ENCODE measurements around the gene ZMIZ1. TPM values are rescaled to one million over a fixed set of nuclear protein-coding genes. Genes with fewer than 3 reads are reported as not detected.

The ZMIZ1 gene
- polyA plus RNA-seq, 1 donor from 2014 or later = 26.8 TPM

DNA sequence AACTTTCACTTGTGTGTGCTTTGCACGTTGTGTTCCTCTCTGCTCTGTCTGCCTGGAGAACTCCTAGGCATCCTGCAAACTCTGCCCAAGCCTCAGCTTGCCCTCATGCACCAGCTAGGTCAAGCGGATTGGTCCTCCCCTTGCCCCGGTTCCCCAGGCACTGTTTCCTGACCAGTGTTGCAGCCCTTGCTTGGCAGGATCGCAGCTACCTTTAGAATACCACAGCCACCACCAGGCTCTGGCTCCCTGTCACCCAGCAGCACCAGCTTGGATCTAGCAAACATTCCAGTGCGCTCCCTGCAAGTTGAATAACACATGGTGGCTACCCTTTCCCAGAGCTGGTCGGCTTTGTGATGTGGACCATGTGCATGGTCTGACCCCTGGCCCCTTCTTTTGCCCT is 19.0 kb downstream of the ZMIZ1 start:
- H3K9ac ChIP-seq (ENCODE audit: low read length) = no peak overlapping the region
- H2AFZ ChIP-seq (ENCODE audit: low read depth, low read length) = no peak overlapping the region
- no peak overlapping the region for H3K4me2 ChIP-seq (ENCODE audit: low read length)
- no peaks in the 10 kb centered on the region for H3K27me3 ChIP-seq (ENCODE audit: insufficient read depth, low read depth, low read length)
- no peaks in the 10 kb centered on the region for H3K9me2 ChIP-seq (ENCODE audit: insufficient read depth, low read length)
- TF ChIP-seq EP300 (conservative IDR thresholded peaks at IDR 0.05; ENCODE audit: poor library complexity, severe bottlenecking) (no peak), MXI1 (conservative IDR thresholded peaks at IDR 0.05; ENCODE audit: poor library complexity, severe bottlenecking) (no peak), TAF1 (IDR thresholded peaks at IDR 0.05; ENCODE audit: low read depth) (no peak), SMC3 (conservative IDR thresholded peaks at IDR 0.05; ENCODE audit: poor library complexity) (no peak), RAD21 (conservative IDR thresholded peaks at IDR 0.05) (no peak), POLR2AphosphoS5 (IDR thresholded peaks at IDR 0.05) (no peak), EZH2 (IDR thresholded peaks at IDR 0.05; ENCODE audit: borderline replicate concordance, insufficient read depth, low read length, poor library complexity, severe bottlenecking) (no peak)
- TF ChIP-seq, protein P1, sequence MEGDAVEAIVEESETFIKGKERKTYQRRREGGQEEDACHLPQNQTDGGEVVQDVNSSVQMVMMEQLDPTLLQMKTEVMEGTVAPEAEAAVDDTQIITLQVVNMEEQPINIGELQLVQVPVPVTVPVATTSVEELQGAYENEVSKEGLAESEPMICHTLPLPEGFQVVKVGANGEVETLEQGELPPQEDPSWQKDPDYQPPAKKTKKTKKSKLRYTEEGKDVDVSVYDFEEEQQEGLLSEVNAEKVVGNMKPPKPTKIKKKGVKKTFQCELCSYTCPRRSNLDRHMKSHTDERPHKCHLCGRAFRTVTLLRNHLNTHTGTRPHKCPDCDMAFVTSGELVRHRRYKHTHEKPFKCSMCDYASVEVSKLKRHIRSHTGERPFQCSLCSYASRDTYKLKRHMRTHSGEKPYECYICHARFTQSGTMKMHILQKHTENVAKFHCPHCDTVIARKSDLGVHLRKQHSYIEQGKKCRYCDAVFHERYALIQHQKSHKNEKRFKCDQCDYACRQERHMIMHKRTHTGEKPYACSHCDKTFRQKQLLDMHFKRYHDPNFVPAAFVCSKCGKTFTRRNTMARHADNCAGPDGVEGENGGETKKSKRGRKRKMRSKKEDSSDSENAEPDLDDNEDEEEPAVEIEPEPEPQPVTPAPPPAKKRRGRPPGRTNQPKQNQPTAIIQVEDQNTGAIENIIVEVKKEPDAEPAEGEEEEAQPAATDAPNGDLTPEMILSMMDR (IDR thresholded peaks at IDR 0.05; ENCODE audit: poor library complexity, severe bottlenecking) = no peak
- TF ChIP-seq, protein P2, sequence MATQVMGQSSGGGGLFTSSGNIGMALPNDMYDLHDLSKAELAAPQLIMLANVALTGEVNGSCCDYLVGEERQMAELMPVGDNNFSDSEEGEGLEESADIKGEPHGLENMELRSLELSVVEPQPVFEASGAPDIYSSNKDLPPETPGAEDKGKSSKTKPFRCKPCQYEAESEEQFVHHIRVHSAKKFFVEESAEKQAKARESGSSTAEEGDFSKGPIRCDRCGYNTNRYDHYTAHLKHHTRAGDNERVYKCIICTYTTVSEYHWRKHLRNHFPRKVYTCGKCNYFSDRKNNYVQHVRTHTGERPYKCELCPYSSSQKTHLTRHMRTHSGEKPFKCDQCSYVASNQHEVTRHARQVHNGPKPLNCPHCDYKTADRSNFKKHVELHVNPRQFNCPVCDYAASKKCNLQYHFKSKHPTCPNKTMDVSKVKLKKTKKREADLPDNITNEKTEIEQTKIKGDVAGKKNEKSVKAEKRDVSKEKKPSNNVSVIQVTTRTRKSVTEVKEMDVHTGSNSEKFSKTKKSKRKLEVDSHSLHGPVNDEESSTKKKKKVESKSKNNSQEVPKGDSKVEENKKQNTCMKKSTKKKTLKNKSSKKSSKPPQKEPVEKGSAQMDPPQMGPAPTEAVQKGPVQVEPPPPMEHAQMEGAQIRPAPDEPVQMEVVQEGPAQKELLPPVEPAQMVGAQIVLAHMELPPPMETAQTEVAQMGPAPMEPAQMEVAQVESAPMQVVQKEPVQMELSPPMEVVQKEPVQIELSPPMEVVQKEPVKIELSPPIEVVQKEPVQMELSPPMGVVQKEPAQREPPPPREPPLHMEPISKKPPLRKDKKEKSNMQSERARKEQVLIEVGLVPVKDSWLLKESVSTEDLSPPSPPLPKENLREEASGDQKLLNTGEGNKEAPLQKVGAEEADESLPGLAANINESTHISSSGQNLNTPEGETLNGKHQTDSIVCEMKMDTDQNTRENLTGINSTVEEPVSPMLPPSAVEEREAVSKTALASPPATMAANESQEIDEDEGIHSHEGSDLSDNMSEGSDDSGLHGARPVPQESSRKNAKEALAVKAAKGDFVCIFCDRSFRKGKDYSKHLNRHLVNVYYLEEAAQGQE (IDR thresholded peaks at IDR 0.05; ENCODE audit: borderline replicate concordance) = no peak
- H3F3A ChIP-seq (ENCODE audit: insufficient read depth, low read length, poor library complexity, severe bottlenecking) = no peaks in the 10 kb centered on the region
- no peaks in the 10 kb centered on the region for H3K36me3 ChIP-seq (ENCODE audit: insufficient read depth, low read length)
- H3K4me3 ChIP-seq (ENCODE audit: low read length) = no peak overlapping the region
- no peak overlapping the region for H3K27ac ChIP-seq (ENCODE audit: low read length)
- peaks cover 33% of the 10 kb centered on the region for H4K20me1 ChIP-seq (ENCODE audit: insufficient read depth)
- H3K9me3 ChIP-seq (ENCODE audit: low read length) = no peaks in the 10 kb centered on the region
- H3K79me2 ChIP-seq (replicated peaks; ENCODE audit: insufficient read depth, low read length) = peaks cover 93% of the 10 kb centered on the region

DNA sequence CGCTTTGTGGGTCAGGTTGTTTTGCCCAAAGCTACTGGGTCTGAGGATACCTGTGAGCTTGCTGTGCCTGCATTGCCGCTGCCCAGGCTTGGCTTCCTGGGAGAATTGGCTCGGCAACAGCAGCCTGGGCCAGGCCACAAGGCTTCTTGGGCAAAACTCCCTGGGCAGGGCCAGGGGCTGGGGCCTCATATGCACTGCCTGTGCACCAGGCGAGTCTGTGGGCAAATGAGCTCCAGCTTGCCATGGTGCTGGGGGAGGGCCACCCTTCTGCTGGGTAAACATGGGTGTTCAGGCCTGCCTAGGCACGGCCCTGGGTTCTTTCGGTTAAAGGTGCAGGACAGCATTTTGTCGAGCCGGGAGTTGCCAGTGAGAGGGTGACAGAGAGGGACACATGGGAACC is 19.4 kb downstream of the ZMIZ1 start:
- peaks cover 28% of the 10 kb centered on the region for H4K20me1 ChIP-seq (ENCODE audit: insufficient read depth)
- no peaks in the 10 kb centered on the region for H3K9me2 ChIP-seq (ENCODE audit: insufficient read depth, low read length)
- no peaks in the 10 kb centered on the region for H3F3A ChIP-seq (ENCODE audit: insufficient read depth, low read length, poor library complexity, severe bottlenecking)
- H3K9me3 ChIP-seq (ENCODE audit: low read length) = no peaks in the 10 kb centered on the region
- H3K36me3 ChIP-seq (ENCODE audit: insufficient read depth, low read length) = no peaks in the 10 kb centered on the region
- no peak overlapping the region for H3K27ac ChIP-seq (ENCODE audit: low read length)
- no peak overlapping the region for H2AFZ ChIP-seq (ENCODE audit: low read depth, low read length)
- H3K4me3 ChIP-seq (ENCODE audit: low read length) = no peak overlapping the region
- peaks cover 93% of the 10 kb centered on the region for H3K79me2 ChIP-seq (replicated peaks; ENCODE audit: insufficient read depth, low read length)
- H3K4me2 ChIP-seq (ENCODE audit: low read length) = no peak overlapping the region
- TF ChIP-seq POLR2AphosphoS5 (IDR thresholded peaks at IDR 0.05) (no peak), TAF1 (IDR thresholded peaks at IDR 0.05; ENCODE audit: low read depth) (no peak), EZH2 (IDR thresholded peaks at IDR 0.05; ENCODE audit: borderline replicate concordance, insufficient read depth, low read length, poor library complexity, severe bottlenecking) (no peak), EP300 (conservative IDR thresholded peaks at IDR 0.05; ENCODE audit: poor library complexity, severe bottlenecking) (no peak), RAD21 (conservative IDR thresholded peaks at IDR 0.05) (no peak), SMC3 (conservative IDR thresholded peaks at IDR 0.05; ENCODE audit: poor library complexity) (no peak), MXI1 (conservative IDR thresholded peaks at IDR 0.05; ENCODE audit: poor library complexity, severe bottlenecking) (no peak)
- TF ChIP-seq, protein P1 (IDR thresholded peaks at IDR 0.05; ENCODE audit: poor library complexity, severe bottlenecking) = no peak
- TF ChIP-seq, protein P2 (IDR thresholded peaks at IDR 0.05; ENCODE audit: borderline replicate concordance) = no peak
- H3K9ac ChIP-seq (ENCODE audit: low read length) = no peak overlapping the region
- H3K27me3 ChIP-seq (ENCODE audit: insufficient read depth, low read depth, low read length) = no peaks in the 10 kb centered on the region
